ENCODE results near the gene UBE2V1.
"Not testable (repeated sequence)": the region's sequence is repeated elsewhere in the genome, so short reads cannot be mapped to it uniquely, and the experiment has no call there.

UBE2V1 gene

DNA sequence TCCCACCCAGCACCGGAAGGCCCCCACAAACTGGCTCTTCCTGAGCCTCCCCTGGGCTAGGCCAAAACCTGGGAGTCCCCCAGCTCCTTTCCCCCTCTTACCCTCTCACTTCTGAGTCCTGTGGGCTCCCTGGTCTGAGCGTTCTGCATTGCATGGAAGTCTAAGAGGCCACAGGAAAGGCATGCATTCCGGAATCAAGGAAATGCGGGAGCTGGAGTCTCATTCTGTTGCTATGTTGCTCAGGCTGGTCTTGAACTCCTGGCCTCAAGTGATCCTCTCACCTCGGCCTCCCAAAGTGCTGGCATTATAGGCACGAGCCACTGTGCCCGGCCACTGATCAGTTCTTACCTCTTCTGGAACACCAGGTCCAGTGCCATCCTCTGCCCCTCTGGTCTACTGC lies 45.9 kb downstream of the UBE2V1 start:
- in situ Hi-C loops (cut with MboI; ENCODE audit: low sequenced_read_pairs): loop anchor here (25.0 kb wide), 1 partner anchor 455 kb away; no protein-coding TSS in a partner anchor
- DNase-seq (ENCODE audit: low spot score in 2 of 2): no peak

DNA sequence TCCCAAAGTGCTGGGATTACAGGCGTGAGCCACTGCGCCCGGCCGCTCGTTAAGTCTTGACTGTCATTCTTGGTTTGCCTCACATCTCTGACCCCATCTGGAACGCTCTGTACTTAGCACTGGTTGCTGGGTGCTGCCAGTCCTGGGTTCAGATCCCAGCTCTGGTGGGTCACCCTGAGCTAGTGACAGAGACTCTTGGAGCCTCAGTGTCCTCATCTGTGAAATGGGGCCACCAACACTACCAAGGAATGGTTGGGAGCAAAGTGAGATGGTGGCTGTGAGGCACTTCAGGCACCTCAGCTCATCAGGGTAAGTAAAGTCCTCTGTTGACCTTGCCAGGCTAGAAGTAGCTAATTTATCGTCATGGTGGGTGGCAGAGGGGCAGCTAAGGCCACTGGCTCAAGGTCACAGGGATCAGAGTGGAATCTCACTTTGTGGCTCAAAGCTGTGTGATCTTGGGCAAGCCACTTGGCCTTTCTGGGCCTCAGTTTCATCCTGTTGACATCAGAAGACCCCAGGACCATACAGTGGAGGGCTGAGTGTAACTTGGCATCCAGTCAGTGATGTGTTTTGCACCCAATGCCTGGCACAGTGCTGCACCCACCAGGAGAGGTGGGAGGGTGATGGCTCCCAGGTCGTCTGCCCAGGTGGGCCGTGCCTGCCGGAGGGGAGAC lies 46.7 kb downstream of the UBE2V1 start:
- Histone ChIP-seq H3K36me3 (replicated peaks) (no peaks in the 10 kb centered on the region), H3K27me3 (ENCODE audit: low read depth) (no peaks in the 10 kb centered on the region), H3K9me3 (no peaks in the 10 kb centered on the region), H3K4me3 (no peak overlapping the region), H3K4me1 (no peaks in the 10 kb centered on the region)
- in situ Hi-C loops (cut with MboI; ENCODE audit: low sequenced_read_pairs): loop anchor here (25.0 kb wide), 1 partner anchor 454 kb away; no protein-coding TSS in a partner anchor
- no peak for DNase-seq (ENCODE audit: low spot score in 2 of 2)

More for the DNA sequence above, 45.9 kb downstream of the UBE2V1 start:
- Histone ChIP-seq H3K36me3 (replicated peaks) (no peaks in the 10 kb centered on the region), H3K27me3 (ENCODE audit: low read depth) (no peaks in the 10 kb centered on the region), H3K4me1 (peaks cover 3% of the 10 kb centered on the region; the same call in 1 of the 2 replicates), H3K9me3 (no peaks in the 10 kb centered on the region), H3K4me3 (no peak overlapping the region)

DNA sequence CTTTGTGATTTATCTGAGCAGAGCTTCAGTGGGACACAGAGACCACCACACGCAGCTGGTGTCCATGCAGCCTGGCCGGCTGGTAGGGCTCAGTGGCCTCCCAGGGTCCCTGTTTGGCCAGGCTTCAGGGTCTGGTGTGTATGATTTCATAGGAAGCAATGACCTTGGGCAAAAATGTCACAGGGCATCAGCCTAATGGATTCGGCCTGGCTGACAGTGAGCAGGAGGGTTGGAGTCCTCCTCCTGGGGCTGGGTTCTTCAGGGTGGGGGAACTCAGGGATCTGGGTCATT lies 47.7 kb downstream of the UBE2V1 start:
- H3K36me3 ChIP-seq (replicated peaks): no peaks in the 10 kb centered on the region
- no peaks in the 10 kb centered on the region for H3K27me3 ChIP-seq (ENCODE audit: low read depth)
- no peaks in the 10 kb centered on the region for H3K9me3 ChIP-seq
- no peaks in the 10 kb centered on the region for H3K4me1 ChIP-seq
- no peak for DNase-seq (ENCODE audit: low spot score in 2 of 2)
- in situ Hi-C loops (cut with MboI; ENCODE audit: low sequenced_read_pairs): loop anchor here (25.0 kb wide), 1 partner anchor 453 kb away; no protein-coding TSS in a partner anchor
- no peak overlapping the region for H3K4me3 ChIP-seq

DNA sequence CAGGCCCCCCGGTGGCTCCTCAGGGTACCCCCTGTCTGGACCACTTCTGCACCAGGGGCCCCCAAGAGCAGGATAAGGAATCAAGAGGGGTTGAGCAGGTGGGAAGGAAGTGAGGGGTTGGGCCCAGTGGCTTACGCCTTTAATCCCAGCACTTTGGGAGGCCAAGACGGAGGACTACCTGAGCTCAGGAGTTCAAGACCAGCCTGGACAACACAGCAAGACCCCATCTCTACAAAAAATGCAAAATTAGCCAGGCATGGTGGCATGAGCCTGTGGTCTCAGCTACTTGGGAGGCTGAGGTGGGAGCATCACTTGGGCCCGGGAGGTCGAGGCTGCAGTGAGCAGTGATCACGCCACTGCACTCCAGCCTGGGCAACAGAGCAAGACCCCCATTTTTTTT lies 49.2 kb downstream of the UBE2V1 start:
- in situ Hi-C loops (cut with MboI; ENCODE audit: low sequenced_read_pairs): loop anchor here (25.0 kb wide), 1 partner anchor 451 kb away; no protein-coding TSS in a partner anchor
- H3K4me3 ChIP-seq; H3K27me3 ChIP-seq (ENCODE audit: low read depth); DNase-seq (ENCODE audit: low spot score in 2 of 2); H3K9me3 ChIP-seq; H3K4me1 ChIP-seq; H3K36me3 ChIP-seq (replicated peaks): not testable (repeated sequence)

DNA sequence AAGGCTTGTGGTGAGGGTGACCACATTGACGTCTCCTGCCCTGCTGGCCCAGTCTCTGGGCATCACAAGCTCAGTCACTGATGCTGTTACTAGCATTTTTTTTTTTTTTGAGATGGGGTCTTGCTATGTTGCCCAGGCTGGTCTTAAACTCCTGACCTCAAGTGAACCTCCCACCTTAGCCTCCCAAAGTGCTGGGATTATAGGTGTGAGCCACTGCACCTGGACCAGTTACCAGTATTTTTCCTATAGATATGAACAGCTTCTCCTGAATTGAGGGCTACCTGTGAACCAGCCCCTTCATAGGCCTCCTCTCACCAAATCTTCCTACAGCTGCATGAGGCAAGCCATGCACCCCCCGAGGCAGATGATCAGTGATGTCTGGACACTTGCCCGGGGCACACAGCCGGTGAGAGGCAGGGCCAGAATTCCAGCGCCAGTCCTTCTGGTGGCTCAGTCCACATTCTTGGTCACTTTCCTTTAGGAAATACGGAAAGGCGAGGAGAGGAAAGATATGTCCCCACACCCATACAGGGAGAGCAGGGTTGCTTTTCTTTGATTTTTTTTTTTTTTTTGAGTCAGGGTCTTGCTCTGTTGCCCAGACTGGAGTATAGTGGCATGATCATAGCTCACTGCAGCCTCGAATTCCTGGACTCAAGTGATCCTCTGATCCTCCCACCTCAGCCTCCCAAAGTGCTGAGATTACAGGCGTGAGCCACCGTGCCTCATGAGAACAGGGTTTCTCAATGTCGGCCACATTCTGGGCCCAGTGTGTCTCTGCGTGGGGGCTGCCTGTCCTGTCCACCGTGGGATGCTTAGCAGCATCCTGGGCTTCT lies 50.7 kb downstream of the UBE2V1 start:
- Histone ChIP-seq H3K4me3 (no peak overlapping the region), H3K27me3 (ENCODE audit: low read depth) (no peaks in the 10 kb centered on the region)
- in situ Hi-C loops (cut with MboI; ENCODE audit: low sequenced_read_pairs): loop anchor here (25.0 kb wide), 1 partner anchor 450 kb away; no protein-coding TSS in a partner anchor

DNA sequence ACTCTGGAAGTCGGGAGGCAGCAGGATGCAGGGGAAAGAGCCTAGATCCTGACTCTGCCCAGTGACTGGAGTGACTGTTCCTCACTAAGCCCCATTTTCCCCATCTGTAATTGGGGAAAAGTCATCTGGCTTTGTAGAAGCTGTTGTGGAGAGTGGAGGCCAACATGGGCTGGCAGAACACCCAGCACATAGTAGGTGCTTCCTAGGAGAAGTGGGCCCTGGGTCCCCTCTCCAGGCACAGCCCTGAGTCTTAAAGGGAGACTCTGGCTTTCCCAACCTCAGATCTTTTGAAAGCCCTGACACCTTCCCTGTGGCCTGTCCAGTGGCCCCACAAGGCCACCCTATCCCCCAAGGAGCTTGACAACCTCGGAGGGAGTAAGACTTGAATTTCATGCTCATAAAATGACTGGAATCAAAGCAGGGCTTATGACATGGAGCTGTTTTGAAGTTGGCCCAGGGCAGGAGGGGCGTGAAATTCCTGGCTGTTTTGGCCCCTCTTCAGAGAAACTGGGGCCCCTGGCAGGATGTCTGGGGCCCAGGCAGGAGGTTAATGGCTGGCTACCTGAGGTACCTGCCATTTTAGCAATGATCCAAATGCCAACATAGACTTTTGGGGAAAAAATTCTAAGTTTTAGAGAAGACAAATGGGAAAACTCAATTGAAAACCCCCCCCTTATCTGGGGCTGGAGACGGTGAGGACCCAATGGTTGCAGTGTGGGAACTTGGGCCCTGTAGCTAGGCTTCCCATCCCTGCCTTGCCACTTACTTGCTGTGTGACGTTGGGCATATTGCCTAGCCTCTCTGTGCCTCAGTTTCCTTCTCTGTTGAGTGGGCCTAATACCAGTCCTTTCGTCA lies 51.6 kb downstream of the UBE2V1 start:
- Histone ChIP-seq H3K4me1 (no peaks in the 10 kb centered on the region), H3K36me3 (replicated peaks) (no peaks in the 10 kb centered on the region), H3K27me3 (ENCODE audit: low read depth) (no peaks in the 10 kb centered on the region), H3K4me3 (no peak overlapping the region), H3K9me3 (no peaks in the 10 kb centered on the region)
- no peak for DNase-seq (ENCODE audit: low spot score in 2 of 2)
- in situ Hi-C loops (cut with MboI; ENCODE audit: low sequenced_read_pairs): loop anchor here (25.0 kb wide), 1 partner anchor 449 kb away; no protein-coding TSS in a partner anchor

More for the DNA sequence above, 50.7 kb downstream of the UBE2V1 start:
- Histone ChIP-seq H3K9me3 (no peaks in the 10 kb centered on the region), H3K4me1 (no peaks in the 10 kb centered on the region), H3K36me3 (replicated peaks) (no peaks in the 10 kb centered on the region)
- no peak for DNase-seq (ENCODE audit: low spot score in 2 of 2)

DNA sequence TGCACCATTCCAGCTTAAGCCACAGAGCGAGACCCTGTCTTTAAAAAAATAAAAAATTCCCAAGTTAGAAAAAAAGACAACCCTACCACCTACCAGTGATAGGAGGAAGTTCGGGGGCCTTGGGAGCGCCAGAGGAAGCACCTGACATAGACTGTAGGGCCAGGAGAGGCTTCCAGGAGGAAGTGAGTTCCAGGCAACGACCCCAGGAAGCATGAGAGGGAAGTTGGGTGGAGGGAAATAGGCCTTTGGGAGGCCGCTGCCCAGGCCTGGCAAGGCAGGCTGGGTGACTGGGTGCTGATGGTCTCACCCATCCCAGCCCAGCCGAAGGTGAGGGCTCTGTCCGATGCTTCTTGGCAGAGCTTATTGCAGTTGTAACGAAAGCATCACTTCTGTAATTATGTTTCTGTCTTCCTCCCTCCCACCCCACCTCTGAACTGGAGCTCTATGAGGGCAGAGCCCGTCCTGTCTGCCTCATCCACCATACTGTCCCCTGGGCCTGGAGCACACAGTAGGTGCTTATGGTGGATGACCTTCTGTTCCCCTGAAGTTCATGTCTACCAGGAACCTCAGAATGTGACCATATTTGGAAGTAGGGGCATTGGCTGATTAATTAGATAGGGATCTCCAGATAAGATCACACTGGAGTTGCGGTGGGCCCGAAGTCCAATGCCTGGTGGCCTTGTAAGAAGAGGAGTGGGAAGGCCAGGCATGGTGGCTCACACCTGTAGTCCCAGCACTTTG lies 54.1 kb downstream of the UBE2V1 start:
- in situ Hi-C loops (cut with MboI; ENCODE audit: low sequenced_read_pairs): loop anchor here (25.0 kb wide), 1 partner anchor 447 kb away; no protein-coding TSS in a partner anchor
- no peaks in the 10 kb centered on the region for H3K27me3 ChIP-seq (ENCODE audit: low read depth)
- no peak overlapping the region for H3K4me3 ChIP-seq
- no peaks in the 10 kb centered on the region for H3K36me3 ChIP-seq (replicated peaks)
- H3K4me1 ChIP-seq: no peaks in the 10 kb centered on the region
- H3K9me3 ChIP-seq: no peaks in the 10 kb centered on the region
- DNase-seq (ENCODE audit: low spot score in 2 of 2): no peak

DNA sequence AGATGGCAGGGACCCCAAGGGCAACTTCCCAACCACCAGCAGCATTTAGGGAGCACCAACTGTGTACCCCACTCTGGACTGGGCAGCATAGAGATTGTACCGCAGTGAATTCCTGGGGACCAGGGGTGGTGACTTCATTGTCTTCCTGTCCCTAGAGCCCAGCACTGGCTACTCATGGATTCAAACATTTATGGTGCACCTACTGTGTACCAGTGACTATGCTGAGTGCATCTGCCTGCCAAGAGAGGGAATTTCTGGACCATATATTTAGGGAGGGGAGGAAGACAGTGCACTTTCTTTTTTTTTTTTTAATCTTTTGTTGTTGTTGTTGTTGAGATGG lies 55.3 kb downstream of the UBE2V1 start:
- in situ Hi-C loops (cut with MboI; ENCODE audit: low sequenced_read_pairs): loop anchor here (25.0 kb wide), 1 partner anchor 445 kb away; no protein-coding TSS in a partner anchor
- DNase-seq (ENCODE audit: low spot score in 2 of 2): no peak
- H3K4me3 ChIP-seq: no peak overlapping the region
- no peaks in the 10 kb centered on the region for H3K9me3 ChIP-seq
- H3K4me1 ChIP-seq: no peaks in the 10 kb centered on the region
- no peaks in the 10 kb centered on the region for H3K36me3 ChIP-seq (replicated peaks)
- H3K27me3 ChIP-seq (ENCODE audit: low read depth): no peaks in the 10 kb centered on the region

DNA sequence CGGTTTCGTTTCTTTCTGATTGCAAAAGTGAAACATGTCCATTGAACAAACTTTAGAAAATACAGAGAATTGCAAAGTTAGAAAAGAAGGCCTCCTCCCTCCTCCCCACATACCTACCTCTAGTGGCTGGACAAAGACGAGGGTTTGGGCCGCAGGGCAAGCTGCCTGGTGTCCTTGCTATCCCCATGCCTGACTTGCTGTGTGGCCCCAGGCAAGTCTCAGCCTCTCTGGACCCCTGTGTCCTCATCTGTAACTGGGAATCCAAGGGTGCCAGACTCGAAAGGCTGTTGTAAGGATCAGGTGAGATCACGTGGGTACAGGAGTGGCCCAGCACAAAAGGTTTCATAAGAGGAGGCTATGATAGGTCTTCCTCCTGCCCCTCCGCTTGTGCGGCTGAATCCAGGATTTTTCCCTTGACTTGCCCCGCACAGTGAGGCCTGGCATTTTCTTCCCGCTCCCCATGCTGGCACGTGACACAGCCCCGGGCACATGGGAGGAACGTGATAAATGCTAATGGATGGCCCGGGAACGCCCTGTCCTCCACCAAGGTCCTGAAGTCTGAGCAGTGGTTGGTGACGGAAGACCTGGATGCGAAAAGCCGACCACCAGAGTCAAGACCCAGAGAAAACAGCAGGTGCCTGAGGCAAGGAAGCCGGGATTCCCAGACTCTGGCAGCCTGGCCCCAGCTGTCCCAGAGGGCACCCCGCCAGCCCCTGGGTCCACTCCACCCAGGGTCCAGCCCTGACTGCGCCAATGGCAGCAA lies 55.8 kb downstream of the UBE2V1 start:
- no peak for DNase-seq (ENCODE audit: low spot score in 2 of 2)
- no peak overlapping the region for H3K4me3 ChIP-seq
- no peaks in the 10 kb centered on the region for H3K36me3 ChIP-seq (replicated peaks)
- H3K4me1 ChIP-seq: no peaks in the 10 kb centered on the region
- H3K27me3 ChIP-seq (ENCODE audit: low read depth): no peaks in the 10 kb centered on the region
- in situ Hi-C loops (cut with MboI; ENCODE audit: low sequenced_read_pairs): loop anchor here (25.0 kb wide), 1 partner anchor 445 kb away; no protein-coding TSS in a partner anchor
- no peaks in the 10 kb centered on the region for H3K9me3 ChIP-seq

DNA sequence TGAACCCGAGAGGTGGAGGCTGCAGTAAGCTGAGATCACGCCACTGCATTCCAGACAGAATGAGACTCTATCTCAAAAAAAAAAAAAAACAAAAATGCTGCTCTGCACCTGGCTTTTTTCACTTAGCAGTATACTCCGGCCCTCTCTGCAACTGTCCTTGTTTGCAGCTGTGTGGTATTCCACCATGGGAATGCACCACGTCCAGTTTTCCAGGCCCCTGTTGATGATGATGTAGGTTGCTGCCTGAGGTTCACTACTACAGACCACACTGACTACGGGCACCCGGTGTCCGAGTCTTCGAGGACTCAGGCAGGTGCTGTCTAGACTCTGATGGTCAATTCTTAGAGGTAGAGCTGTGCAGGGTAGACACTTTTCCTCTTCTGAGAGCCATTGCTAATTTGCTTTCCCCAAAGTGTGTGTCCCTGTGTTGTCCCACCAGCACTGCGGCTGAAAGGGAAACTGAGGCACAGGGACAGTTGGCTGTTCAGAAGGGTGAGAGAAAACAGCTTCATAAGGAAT lies 56.5 kb downstream of the UBE2V1 start:
- Histone ChIP-seq H3K27me3 (ENCODE audit: low read depth) (no peaks in the 10 kb centered on the region), H3K9me3 (no peaks in the 10 kb centered on the region), H3K4me3 (no peak overlapping the region), H3K36me3 (replicated peaks) (no peaks in the 10 kb centered on the region), H3K4me1 (no peaks in the 10 kb centered on the region)
- DNase-seq (ENCODE audit: low spot score in 2 of 2): no peak
- in situ Hi-C loops (cut with MboI; ENCODE audit: low sequenced_read_pairs): loop anchor here (25.0 kb wide), 1 partner anchor 444 kb away; no protein-coding TSS in a partner anchor

DNA sequence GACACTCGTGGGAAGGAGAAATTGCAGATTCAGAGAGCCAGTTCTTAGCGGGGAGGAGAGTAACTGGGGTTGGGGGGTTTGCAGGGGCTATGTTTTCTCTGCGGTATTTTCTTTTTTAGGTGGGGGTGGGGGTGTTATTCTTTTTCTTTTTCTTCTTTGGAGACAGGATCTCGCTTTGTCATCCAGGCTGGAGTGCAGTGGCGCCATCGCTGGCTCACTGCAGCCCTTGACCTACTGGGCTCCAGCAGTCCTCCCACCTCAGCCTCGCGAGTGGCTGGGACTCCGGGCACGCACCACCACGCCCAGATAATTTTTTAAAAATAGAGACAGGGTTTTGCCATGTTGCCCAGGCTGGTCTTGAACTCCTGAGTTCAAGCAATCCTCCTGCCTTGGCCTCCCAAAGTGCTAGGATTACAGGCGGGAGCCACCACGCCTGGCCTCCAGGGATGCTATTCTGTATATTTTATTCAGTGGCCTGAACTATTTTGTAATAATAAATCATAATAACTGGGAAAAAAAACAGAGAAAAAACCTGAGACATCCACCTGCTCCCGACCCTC lies 57.3 kb downstream of the UBE2V1 start:
- DNase-seq (ENCODE audit: low spot score in 2 of 2): no peak
- no peaks in the 10 kb centered on the region for H3K9me3 ChIP-seq
- in situ Hi-C loops (cut with MboI; ENCODE audit: low sequenced_read_pairs): loop anchor here (25.0 kb wide), 1 partner anchor 443 kb away; no protein-coding TSS in a partner anchor
- no peaks in the 10 kb centered on the region for H3K27me3 ChIP-seq (ENCODE audit: low read depth)
- H3K36me3 ChIP-seq (replicated peaks): no peaks in the 10 kb centered on the region
- H3K4me1 ChIP-seq: no peaks in the 10 kb centered on the region
- no peak overlapping the region for H3K4me3 ChIP-seq
